C1 segment of cervical spinal cord (tissue), 14 donors: ENCODE measurements around the gene PGM5.
"Not testable (repeated sequence)": the region's sequence is repeated elsewhere in the genome, so short reads cannot be mapped to it uniquely, and the experiment has no call there.

Experiments used
- DNase-seq, 14 donors: peaks; one replicate each; lab custom pipeline; 2025; lab: John Stamatoyannopoulos, UW

The PGM5 gene

DNA sequence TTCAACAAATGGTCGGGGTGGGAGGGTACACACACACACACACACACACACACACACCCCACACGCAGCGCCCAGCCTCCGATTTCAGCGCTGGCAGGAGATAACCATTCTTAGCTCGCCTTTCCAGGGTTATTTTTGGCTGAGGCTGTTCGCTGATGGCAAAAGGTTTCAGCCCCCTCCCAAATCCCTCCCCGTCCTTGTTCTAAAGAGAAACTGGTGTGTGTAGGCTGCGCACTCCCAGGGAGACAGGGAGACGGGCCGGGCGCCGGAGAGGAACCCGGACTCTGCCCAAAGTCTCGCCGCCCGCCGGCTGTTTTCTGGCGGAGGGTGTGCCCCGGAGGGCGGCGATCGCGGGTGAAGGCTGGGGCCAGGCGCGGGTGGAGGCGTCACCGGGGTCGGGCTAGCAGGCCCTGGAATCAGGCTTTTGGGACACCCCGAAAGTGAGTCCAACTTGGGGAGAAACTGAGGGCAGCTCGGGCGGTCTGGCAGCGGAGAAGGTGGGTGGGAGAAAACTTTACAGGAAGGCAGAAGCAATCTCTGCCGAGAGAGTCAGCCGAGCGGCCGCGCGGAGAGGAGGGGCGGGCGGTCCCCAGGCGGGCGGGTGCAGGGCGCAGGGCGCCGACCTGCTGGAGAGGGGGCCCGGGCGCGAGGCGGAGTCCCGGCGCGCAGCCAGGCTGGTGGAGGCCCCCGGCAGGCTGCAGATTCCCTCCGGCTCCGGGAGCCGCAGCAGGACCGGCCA is at the start of gene PGM5:
PGM5 (plus strand) TSS at position 232 of the 739 bp plus-strand sequence. CDS start 517 bp downstream, outside the sequence.
- DNase-seq, result not testable (repeated sequence)

DNA sequence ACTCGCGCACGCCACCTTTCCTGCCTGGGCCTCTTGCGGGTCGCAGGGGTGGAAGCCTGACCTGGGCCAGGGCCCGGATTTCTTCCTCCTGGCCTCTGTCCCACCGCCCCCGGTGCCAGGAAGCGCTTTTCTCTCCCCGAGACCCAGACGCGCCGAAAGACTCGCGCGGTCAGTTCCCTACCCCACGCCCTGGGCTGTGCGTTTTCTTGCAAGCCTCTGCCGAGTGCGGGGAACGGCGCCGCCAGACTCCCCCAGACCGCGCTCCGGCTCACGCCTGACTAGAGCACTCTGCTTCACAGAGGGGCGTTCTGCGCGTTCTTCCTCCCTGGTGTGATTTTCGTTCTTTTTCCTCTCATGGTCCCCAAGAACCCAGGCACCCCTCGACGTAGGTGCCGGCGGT is 49.3 kb upstream of the PGM5 start:
- not testable (repeated sequence) for DNase-seq

- DNase-seq, result not testable (repeated sequence)
These were observed 48.8 kb upstream of the PGM5 start for GRCh38 chr9:68307654-68308053.

DNA sequence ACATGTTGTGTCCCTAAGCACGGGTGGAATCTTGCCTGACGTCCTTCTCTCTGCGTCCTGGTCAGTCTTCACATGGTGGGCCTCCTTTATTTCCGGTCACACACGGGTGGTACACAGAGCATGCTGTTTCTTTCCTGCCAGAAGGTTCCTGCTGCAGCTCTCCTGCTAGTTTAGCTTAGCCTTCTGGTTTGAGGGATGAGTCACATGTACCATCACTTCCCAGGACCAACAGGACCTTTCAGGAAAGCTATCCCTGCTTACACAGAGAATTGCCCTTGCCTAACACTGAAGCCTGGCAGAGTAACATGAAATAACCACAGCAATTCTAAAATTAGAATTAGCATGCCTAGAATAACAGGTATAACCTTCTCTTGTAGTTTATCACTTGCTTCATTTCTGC is 45.2 kb upstream of the PGM5 start:
- DNase-seq, result not testable (repeated sequence)

DNA sequence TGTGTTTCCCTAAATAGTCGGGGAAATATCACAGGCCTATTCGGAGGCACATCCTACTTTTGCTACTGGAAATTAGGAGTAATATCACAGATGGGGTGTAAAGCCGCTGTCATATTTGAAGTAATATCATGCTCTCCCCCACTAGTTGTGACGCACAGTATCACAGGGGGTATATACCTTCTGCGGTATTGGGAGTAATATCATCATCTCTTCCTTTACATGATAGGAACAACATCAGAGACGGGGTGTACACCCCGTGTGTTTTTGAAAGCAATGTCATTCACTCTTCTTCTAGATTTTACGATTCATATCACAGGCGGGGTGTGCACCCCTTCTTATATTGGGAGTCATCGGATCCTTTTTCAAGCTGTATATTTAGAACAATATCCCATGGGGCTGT is 38.2 kb upstream of the PGM5 start:
- not testable (repeated sequence) for DNase-seq

DNA sequence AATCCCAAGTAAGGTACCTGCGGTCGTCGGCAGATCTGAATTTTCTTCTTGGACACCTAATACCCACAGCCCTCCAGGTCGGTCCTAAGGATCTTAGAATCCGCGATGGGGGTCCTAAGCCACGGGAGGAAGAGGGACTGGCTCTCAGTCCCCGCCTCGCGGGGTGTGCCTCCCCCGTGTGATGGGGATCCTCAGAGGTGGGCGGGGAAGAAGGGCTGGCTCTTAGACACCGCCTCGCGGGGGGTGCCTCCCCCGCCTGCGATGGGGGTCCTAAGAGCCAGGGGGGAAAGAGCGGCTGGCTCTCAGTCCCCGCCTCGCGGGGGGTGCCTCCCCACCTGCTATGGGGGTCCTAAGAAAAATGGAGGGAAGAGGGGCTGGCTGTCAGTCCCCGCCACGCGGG is 32.7 kb upstream of the PGM5 start:
- DNase-seq, result not testable (repeated sequence)

- not testable (repeated sequence) for DNase-seq
These were observed 31.9 kb upstream of the PGM5 start for GRCh38 chr9:68324518-68324917.

DNA sequence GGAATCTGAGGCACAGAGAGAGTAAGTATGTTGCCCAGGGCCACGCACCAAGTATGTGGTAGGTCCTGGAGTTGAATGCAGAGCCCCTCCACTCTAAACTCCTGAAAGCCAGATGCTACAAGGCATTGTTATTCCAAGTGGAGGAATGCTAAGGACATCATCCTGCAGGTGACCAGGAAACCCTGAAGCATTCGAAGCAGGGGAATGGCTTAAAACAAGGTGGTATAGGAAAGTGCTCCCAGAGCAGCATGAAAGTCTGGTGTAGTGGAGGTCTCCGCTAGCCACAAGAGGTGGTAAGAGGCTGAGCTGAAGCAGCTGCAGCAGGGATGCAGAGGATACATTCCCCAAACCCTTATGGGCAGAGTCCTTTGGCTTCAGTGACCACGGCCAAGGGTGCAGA is 27.3 kb upstream of the PGM5 start:
- DNase-seq, result not testable (repeated sequence)

GRCh38 chr9:68330531-68331173 is 25.8 kb upstream of the PGM5 start:
- not testable (repeated sequence) for DNase-seq

DNA sequence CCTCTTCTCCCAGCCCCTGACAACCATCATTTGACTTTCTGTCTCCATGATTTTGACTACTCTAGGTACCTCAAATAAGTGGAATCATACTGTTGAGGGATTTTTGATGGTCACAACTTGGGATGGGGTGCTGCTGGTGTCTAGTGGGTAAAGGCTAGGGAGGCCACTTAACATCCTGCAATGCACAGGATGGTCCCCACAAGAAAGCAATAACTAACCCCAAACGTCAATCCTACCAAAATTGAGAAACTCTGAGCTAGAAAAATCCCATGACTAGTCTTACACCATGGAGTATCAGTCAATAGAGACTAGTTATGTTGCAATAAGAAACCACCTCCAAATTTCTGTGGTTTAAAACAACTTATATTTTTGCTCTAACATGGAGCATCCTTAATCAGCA is 24.3 kb upstream of the PGM5 start:
- not testable (repeated sequence) for DNase-seq

DNA sequence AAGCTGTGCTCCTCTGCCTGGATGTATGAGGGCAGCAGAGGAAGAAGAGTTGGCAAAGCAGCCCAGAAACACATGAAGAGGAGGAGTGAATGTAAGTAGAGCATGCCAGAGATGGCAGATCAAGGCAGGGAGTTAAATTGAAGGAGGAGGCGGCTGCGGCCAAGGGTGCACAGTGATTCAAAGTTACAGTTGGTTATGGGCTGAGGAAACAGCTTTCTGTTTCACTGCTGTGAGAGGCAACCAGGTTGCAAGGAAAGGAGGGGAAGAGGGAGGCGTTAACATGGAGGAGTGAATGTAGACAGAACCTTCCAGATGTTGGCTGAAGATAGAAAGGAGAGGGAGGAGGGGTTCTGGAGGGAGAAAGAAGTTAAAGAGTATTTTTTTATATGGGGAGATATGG is 20.5 kb upstream of the PGM5 start:
- not testable (repeated sequence) for DNase-seq

- DNase-seq, result not testable (repeated sequence)
These were observed 19.6 kb upstream of the PGM5 start for GRCh38 chr9:68336639-68337339.

GRCh38 chr9:68338000-68338399 is 18.4 kb upstream of the PGM5 start:
- not testable (repeated sequence) for DNase-seq

DNA sequence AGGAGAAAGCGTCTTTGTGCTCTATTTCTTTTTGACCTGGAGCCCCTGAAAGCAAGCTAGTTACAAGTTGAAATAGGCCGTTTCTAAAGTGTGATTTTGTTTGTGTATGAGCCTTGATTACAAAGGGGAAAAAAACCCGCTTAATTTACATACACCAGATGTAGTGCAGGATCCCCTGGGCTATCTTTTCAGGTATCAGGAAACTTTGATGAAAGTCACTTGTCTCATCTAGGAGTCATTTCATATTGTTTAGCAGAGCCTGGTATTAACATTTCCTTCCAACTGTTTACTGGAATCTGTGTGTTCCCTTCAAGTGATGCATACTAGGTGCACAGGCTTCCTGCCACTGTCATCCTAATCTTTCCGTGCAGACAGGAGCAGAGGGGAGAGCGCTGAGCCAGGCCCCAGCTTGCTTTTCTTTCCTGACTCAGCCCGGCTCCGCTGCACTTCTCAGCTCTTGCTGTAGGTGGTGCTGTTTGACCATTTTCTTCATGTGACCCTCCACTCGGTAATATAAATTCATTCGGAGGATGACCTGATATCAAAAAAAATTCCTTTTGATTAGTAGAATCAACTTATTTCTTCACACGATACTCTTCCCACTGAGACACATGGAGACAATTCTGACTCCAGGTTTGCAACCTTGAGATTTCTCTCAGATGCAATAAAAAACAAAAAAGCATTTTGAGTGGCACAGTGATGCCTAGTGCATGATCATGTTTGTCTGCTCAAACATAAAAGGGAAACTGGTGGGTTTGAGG is 14.0 kb upstream of the PGM5 start:
- DNase-seq, result not testable (repeated sequence)

GRCh38 chr9:68343242-68343641 is 13.2 kb upstream of the PGM5 start:
- not testable (repeated sequence) for DNase-seq

DNA sequence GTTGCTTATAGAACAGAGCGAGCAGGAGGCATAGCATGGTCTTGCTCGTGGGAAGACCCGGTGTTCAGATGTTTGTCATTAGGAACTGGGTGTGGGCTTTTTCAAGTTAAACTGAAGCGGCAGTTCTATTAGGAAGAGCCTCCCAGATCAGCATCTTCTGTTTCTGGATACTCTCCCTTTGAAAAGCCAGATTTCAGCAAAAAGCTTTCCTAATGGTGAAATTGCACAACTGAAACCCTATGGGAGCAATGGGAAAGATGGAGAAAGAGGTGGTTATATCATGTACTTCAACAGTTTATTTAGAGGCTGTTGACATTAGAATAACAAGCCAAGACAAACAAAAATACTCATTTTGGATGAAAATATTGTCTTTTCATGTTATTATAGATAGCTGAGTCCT is 12.4 kb upstream of the PGM5 start:
- DNase-seq, result not testable (repeated sequence)

- DNase-seq, result not testable (repeated sequence)
These were observed 4.7 kb upstream of the PGM5 start for GRCh38 chr9:68351689-68352088.

DNA sequence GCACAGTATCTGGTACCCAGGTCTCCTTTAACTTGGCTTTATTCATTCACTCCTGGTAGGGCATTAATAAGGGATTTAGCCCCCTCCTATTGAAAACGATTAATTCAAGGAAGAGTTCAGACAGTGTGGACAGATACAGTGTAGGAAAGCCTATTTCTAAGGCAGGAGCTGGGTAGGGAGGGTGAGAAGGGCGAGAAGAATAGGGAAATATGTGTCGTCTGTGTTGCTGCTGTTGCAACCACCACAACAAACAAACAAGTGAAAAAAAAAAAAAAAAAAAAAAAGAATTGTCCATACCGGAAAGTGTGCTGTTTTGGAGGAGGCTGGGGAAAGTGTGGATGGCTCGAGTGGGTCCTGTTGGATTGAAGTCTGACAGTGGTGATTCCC is 425 bp upstream of the PGM5 start:
- not testable (repeated sequence) for DNase-seq

DNA sequence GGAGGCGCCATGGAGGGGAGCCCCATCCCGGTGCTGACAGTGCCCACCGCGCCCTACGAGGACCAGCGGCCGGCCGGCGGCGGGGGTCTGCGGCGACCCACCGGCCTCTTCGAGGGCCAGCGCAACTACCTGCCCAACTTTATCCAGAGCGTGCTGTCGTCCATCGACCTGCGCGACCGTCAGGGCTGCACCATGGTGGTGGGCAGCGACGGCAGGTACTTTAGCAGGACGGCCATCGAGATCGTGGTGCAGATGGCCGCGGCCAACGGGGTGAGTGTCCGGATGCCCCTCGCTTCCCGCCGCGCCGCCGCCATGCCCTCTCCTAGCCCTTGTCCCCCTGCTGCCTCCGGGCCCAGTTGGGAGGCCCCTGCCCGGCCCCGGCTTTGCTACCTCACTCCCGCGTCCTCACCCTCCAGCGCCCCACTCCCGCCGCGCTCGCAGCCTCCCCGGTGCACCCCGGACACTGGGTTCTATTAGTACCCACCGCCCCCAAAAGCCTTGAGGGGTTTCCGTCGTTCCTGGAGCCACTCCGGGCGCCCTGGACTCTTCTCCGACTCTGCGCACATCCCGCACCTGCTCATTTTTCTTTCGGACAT is 806 bp downstream of the PGM5 start:
- not testable (repeated sequence) for DNase-seq

DNA sequence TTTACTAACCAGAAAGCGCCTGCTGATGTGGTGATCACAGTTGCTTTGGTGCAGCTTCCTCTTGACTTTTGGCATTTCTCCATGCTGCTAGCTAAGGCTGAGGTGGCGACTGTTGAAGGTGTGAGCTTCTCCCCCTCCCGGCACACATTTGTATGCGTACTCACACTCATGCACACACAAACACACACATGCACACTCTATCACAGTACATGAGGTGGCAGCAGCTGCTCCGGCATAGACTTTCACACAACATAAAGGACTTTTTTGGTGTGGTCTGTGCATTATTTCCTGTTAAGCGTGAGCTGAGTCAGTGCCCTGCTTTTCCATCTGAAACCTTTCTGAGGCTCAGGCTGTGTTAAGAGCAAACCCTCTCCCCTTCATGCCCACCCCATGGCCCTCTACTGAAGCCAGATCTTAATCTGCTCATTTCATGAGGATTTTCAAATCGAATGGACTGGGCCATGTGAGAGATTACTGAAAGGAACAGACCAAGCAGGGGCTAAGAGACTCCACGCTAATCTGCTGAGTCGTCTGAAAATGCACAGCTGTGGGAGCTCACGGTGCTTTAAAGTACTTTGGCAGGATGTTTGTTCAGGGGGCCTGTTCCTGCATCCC is 10.6 kb downstream of the PGM5 start:
- not testable (repeated sequence) for DNase-seq

DNA sequence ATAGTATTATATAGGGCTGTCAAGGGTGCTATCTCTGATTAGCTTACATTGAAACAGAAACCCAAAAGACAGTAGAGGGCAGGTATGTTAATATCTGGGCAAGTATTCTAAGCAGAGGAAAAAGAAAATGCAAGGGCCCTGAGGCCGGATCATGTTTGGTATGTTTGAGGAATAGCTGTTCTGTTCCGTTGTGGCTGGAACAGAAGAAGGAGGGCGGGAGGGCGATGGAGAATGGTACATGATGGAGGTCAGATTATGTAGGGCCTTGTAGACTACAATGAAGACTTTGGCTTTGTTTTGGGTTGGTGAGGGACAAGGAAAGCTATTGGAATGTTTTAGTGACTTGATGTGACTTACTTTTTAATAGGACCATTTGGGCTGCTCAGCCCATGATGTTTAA is 19.4 kb downstream of the PGM5 start:
- not testable (repeated sequence) for DNase-seq
